ENCODE data around the gene CYP4F11. TPM values are rescaled to one million over a fixed set of nuclear protein-coding genes. Genes with fewer than 3 reads are reported as not detected.
"Not testable (repeated sequence)": the region's sequence is repeated elsewhere in the genome, so short reads cannot be mapped to it uniquely, and the experiment has no call there.

CYP4F11 gene
- total RNA-seq, 1 donor from 2014 or later = 3.5 TPM

DNA sequence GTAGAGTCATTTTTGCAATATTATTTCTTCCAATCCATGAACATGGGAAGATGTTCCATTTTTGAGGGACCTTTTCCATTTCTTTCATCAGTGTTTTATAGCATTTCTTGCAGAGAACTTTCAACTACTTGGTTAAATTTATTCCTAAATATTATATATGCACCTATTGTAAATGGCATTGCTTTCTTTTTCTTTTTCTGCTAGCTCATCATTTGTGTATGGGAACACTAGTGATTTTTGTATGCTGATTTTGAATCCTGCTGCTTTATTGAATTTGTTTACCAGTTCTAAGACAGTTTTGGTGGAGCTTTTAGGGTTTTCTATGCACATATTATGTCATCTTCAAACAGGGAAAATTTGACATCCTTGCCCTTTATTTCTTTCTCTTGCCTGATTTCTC, 29.3 kb downstream of the CYP4F11 start:
- H3K9me3 ChIP-seq = no peaks in the 10 kb centered on the region
- intact Hi-C loops (cut with DNase I) = no loop called here
- DNase-seq (no peak), ATAC-seq (no peak)
- H3K27me3 ChIP-seq (ENCODE audit: low read depth) = peaks cover 8% of the 10 kb centered on the region
- H3K4me3 ChIP-seq = no peak overlapping the region
- H3K27ac ChIP-seq = no peak overlapping the region
- H3K4me1 ChIP-seq = no peaks in the 10 kb centered on the region
- H3K36me3 ChIP-seq = no peaks in the 10 kb centered on the region
- TF ChIP-seq CTCF (IDR thresholded peaks at IDR 0.05) = no peak

DNA sequence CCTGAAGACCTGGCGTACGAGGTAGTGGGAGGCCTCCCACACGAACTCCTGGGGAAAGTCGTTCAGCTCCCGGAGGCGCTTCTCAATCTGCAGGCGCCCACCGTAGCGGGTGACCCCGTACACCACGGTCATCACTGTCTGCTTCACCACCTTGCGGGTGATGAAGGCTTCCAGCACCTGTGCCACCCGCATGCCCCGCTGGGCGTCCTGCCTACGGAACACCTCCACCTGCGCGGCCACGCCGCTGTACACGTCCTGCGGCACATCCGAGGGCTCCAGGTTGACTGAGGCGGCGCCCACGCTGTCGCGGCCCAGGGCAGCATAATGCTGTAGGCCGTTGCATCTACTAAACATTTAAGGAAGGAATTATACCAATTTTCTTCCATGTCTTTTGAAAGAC, 31.4 kb downstream of the CYP4F11 start:
- H3K36me3 ChIP-seq; H3K27ac ChIP-seq; ATAC-seq; DNase-seq; intact Hi-C loops (cut with DNase I); H3K4me1 ChIP-seq; H3K4me3 ChIP-seq; H3K27me3 ChIP-seq (ENCODE audit: low read depth); H3K9me3 ChIP-seq: not testable (repeated sequence)

GRCh38 chr19:15902254-15902653, 32.1 kb downstream of the CYP4F11 start:
- no peak for TF ChIP-seq CTCF (IDR thresholded peaks at IDR 0.05)
- H3K4me1 ChIP-seq = no peaks in the 10 kb centered on the region
- no peak overlapping the region for H3K4me3 ChIP-seq
- no peaks in the 10 kb centered on the region for H3K36me3 ChIP-seq
- no peak overlapping the region for H3K27ac ChIP-seq
- peaks cover 9% of the 10 kb centered on the region for H3K27me3 ChIP-seq (ENCODE audit: low read depth)
- no peak for ATAC-seq
- intact Hi-C loops (cut with DNase I) = no loop called here
- DNase-seq = no peak
- H3K9me3 ChIP-seq = no peaks in the 10 kb centered on the region

DNA sequence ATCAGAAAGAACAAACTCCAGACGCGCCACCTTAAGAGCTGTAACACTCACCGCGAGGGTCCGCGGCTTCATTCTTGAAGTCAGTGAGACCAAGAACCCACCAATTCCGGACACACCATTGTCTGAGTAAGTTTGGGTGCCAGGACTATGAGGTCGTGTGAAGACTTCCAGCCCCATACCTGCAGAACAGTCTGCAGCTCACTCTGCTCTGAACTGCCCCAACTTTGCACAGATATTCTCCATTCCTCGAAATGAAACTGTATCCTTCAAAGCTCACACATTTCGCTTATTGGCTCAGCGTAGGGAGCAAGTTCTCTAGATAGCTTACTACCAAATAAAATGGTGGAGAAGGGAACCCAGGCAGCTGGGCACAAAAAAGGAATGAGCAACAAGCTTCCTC, 33.8 kb downstream of the CYP4F11 start:
- H3K27me3 ChIP-seq (ENCODE audit: low read depth) = peaks cover 9% of the 10 kb centered on the region
- no peak overlapping the region for H3K27ac ChIP-seq
- ATAC-seq (no peak), DNase-seq (no peak)
- no peaks in the 10 kb centered on the region for H3K9me3 ChIP-seq
- H3K36me3 ChIP-seq = no peaks in the 10 kb centered on the region
- no peak overlapping the region for H3K4me3 ChIP-seq
- no peaks in the 10 kb centered on the region for H3K4me1 ChIP-seq
- intact Hi-C loops (cut with DNase I) = no loop called here
- TF ChIP-seq CTCF (IDR thresholded peaks at IDR 0.05) = no peak

DNA sequence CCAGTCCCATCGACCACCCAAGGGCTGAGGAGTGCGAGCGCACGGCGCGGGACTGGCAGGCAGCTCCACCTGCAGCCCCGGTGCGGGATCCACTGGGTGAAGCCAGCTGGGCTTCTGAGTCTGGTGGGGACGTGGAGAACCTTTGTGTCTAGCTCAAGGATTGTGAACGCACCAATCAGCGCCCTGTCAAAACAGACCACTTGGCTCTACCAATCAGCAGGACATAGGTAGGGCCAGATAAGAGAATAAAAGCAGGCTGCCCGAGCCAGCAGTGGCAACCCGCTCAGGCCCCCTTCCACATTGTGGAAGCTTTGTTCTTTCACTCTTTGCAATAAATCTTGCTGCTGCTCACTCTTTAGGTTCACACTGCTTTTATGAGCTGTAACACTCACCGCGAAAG, 34.3 kb downstream of the CYP4F11 start:
- H3K4me3 ChIP-seq; H3K4me1 ChIP-seq; H3K9me3 ChIP-seq; intact Hi-C loops (cut with DNase I); H3K27ac ChIP-seq; DNase-seq; ATAC-seq; H3K36me3 ChIP-seq; H3K27me3 ChIP-seq (ENCODE audit: low read depth): not testable (repeated sequence)

GRCh38 chr19:15899561-15899960, 34.8 kb downstream of the CYP4F11 start:
- H3K36me3 ChIP-seq; H3K9me3 ChIP-seq; H3K27me3 ChIP-seq (ENCODE audit: low read depth); DNase-seq; H3K4me3 ChIP-seq; ATAC-seq; intact Hi-C loops (cut with DNase I); H3K27ac ChIP-seq; H3K4me1 ChIP-seq: not testable (repeated sequence)

- DNase-seq = no peak
- no peak within 1 kb of the TSS for H3K4me3 ChIP-seq
- H3K4me1 ChIP-seq = no peaks in the 10 kb centered on the region
- ATAC-seq = no peak
- no peak within 1 kb of the TSS for H3K27ac ChIP-seq
- intact Hi-C loops (cut with DNase I) = no loop called here
- no peak for TF ChIP-seq CTCF (IDR thresholded peaks at IDR 0.05)
- no peaks in the 10 kb centered on the region for H3K36me3 ChIP-seq
- H3K9me3 ChIP-seq = no peaks in the 10 kb centered on the region
- H3K27me3 ChIP-seq (ENCODE audit: low read depth) = peaks cover 9% of the 10 kb centered on the region
Observed at GRCh38 chr19:15897738-15898276, 36.5 kb downstream of the CYP4F11 start, which contains the start of gene CYP4F2. CYP4F2 (minus strand) TSS chr19:15898074; CDS start chr19:15897611, 463 bp downstream.

All from lower lobe of right lung (tissue), 2 donors.